GM19438 (cell line): ENCODE data around the gene SESN3.

ENCODE experiments used
- ATAC-seq: cut with Tn5 transposase; IDR thresholded peaks from one replicate; pipeline ENCODE4 v1.9.1; 2021; ENCODE audit warnings: low read depth; ENCODE audit not compliant: unreplicated experiment

Gene SESN3

DNA sequence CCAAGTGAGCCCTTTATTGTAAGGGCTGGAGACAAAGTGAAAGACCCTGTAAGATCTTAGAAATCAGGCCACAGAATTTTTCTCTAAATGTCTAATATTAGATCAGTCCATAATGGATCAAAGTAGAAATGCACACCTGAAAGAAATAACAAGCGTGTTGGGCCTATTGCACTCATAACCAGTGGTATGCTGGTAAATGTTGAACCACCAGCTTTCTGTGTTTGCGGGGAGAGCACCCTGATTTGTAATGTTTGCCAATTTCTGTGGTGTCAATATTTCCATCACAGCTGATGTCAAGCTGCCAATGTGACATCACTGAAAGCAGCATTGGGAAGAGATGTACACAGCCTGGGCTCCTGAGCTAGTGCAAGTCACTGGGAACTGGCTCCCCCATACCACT lies 95.1 kb downstream of the SESN3 start:
- ATAC-seq: no peak

DNA sequence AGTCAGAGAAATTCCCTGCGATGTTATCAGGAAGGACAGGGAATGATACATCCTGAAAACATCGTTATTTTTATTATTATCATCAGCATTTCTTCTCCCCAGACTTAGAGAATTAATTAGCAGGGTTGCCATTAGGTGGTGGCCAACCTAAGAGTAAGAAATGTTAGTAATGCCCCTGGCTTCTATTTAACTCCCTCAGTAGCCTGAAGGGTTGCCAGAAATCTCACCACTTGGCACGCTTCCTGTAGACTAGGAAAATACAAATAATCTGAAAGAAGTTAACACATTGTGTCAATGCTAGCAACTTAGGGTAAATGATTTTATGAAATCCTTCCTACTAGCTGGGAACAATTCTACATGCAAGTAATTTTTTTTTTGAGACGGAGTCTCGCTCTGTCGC lies 95.8 kb downstream of the SESN3 start:
- no peak for ATAC-seq

DNA sequence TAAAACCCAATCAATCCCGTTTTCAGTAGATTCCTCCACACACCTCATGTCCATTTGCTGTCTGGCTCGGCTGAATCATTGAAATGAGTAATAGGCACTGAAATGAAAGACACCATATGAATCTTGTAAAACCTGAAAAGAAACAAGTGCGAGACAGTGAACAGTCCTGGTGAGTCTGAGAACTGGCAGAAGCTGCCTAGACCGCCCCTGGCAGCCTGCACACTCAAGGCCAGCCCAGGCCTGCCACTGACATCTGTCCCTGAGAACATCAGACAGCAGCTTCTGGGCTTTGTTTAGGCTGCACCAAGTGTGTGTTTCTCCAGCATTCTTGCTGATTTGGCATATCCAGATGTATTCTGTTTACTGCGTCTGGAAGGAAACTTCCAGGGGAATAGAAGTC lies 96.5 kb downstream of the SESN3 start:
- no peak for ATAC-seq

DNA sequence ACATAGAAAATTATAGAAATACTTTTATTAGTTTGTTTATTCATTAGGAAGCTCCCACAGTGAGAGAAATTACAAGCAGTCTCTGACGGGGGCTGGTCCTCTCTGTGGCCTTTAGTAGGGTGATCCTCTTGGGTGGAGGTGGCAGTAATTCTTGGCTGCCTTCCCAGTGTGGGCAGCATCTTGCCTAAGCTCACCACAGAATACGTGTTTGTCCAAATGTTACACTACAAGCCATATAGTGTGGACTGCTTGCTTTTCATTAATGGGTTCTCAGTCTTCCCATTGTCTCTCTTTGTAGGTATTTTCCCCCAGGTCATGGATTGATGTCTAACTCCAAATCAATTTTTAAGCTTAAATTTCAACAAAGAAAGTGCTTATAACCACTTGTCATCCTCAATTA lies 98.0 kb downstream of the SESN3 start:
- no peak for ATAC-seq

DNA sequence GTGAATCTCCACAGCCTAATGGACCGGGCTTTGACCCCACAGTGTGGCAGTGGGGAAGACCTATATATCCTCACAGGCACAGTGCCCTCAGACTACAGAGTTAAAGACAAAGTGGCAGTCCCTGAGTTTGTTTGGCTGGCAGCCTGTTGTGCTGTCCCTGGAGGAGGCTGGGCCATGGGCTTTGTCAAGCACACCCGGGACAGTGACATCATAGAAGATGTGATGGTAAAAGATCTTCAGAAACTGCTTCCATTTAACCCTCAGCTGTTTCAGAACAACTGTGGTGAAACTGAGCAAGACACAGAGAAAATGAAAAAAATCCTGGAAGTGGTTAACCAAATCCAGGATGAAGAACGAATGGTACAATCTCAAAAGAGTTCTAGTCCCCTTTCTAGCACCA lies 102.4 kb downstream of the SESN3 start:
- ATAC-seq: no peak

DNA sequence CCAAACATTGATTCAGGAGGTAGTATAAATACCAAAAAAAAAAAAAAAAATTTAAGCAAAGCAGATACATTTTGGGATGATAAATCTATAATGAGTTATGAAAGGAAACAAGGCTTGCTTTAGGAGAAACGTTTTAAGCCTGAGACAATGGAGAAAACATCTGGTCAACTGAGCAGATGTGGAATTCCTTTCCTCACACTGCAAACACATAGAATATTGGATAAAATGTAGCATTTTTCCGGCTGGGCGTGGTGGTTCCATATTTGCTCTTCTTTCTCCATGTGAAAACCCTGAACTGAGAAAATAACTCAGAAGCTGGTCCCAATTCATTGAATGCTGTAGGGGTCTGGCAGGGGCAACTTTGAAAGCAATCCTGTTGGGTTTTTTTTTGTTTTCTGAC lies 107.4 kb downstream of the SESN3 start:
- ATAC-seq: no peak

DNA sequence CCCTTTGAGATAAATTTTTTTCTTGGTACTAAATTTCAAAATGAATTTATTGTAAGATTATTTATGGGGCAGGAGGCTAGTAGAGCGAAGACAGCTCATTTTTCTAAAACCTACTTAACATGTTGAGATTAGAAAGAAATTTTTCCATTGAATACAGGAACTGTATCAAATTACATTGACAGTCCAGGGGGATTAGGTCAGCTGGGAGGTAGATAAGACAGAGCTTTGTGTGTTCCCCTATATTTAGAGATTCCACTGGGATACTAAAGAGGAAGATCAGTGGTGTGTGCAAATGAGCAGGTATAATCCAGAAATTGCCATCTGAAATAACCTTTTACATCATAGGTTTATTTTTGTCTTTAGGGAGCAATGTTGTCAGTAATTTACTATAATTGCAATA lies 109.3 kb downstream of the SESN3 start:
- ATAC-seq: no peak

DNA sequence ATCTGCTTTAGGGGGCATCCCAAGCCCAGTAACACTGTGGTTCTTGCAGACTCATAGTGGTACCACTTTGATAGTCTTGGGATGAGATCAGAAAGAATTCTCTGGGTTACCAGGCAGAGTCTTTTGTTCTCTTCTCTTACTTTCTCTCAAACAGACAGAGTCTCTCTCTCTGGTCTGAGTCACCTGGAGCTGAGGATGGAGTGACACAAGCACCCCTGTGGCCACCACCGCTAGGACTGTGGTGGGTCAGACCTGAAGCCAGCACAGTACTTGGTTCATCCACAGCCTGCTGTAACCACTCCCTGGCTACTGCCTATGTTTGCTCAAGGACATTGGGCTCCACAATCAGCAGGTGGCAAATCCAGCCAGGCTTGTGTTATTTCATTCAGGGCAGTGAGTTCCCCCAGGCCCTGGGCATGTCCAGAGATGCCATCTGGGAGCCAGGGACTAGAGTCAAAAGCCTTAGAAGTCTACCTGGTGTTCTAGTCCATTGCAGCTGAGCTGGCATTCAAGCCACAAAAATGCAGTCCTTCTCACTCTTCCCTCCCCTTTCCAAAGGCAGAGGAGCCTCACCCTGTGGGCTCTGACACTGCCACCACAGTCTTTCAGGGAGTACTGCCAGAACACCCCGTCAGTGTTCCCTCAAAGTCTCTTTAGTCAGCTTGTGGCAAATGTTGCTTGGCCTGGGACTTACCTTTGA lies 111.5 kb downstream of the SESN3 start:
- ATAC-seq: no peak

DNA sequence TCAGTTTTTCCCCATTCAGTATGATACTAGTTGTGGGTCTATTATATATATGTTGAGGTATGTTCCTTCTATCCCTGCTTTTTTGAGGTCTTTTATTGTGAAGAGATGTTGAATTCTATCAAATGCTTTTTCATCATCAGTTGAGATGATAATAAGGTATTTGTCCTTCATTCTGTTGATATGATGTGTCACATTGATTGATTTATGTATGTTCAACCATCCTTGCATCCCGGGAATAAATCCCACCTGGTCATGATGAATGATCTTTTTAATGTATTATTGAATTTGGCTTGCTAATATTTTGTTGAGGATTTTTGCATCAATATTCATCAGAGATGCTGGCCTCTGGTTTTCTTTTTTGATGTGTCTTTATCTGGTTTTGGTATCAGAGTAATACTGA lies 115.4 kb downstream of the SESN3 start:
- no peak for ATAC-seq
